ENCODE measurements around the gene TPM4.

The TPM4 gene

GRCh38 chr19:16136185-16136999, 60.1 kb downstream of the TPM4 start:
- TF ChIP-seq USF1 (IDR thresholded peaks at IDR 0.05) (no peak), EP300 (IDR thresholded peaks at IDR 0.05; ENCODE audit: borderline replicate concordance) (no peak), TCF12 (IDR thresholded peaks at IDR 0.05; ENCODE audit: low read depth) (no peak), YY1 (IDR thresholded peaks at IDR 0.05; ENCODE audit: low read depth) (no peak), FOXM1 (IDR thresholded peaks at IDR 0.05; ENCODE audit: borderline replicate concordance, low read depth) (no peak), CEBPB (IDR thresholded peaks at IDR 0.05) (no peak), MAX (IDR thresholded peaks at IDR 0.05) (peak; percentile 30; the same call in 1 of the 2 replicates), CREB1 (IDR thresholded peaks at IDR 0.05; ENCODE audit: low read depth) (no peak)

- TF ChIP-seq EP300 (IDR thresholded peaks at IDR 0.05; ENCODE audit: borderline replicate concordance) (no peak), TAF1 (IDR thresholded peaks at IDR 0.05; ENCODE audit: low read depth) (no peak), FOXM1 (IDR thresholded peaks at IDR 0.05; ENCODE audit: borderline replicate concordance, low read depth) (no peak), CREB1 (IDR thresholded peaks at IDR 0.05; ENCODE audit: low read depth) (no peak), EGR1 (IDR thresholded peaks at IDR 0.05) (no peak), USF1 (IDR thresholded peaks at IDR 0.05) (no peak), MAX (IDR thresholded peaks at IDR 0.05) (no peak), TEAD4 (IDR thresholded peaks at IDR 0.05) (no peak)
Measured at GRCh38 chr19:16139752-16140151, 63.5 kb downstream of the TPM4 start.

- no peak for TF ChIP-seq FOXM1 (IDR thresholded peaks at IDR 0.05; ENCODE audit: borderline replicate concordance, low read depth)
- no peak for TF ChIP-seq CREB1 (IDR thresholded peaks at IDR 0.05; ENCODE audit: low read depth)
- TF ChIP-seq TAF1 (IDR thresholded peaks at IDR 0.05; ENCODE audit: low read depth) = no peak
- no peak for TF ChIP-seq REST (IDR thresholded peaks at IDR 0.05; ENCODE audit: low read depth)
- TF ChIP-seq MAX (IDR thresholded peaks at IDR 0.05) = no peak
- no peak for TF ChIP-seq RAD21 (IDR thresholded peaks at IDR 0.05; ENCODE audit: low read depth)
- TF ChIP-seq EGR1 (IDR thresholded peaks at IDR 0.05) = no peak
- no peak for TF ChIP-seq CEBPB (IDR thresholded peaks at IDR 0.05)
- no peak for TF ChIP-seq YY1 (IDR thresholded peaks at IDR 0.05; ENCODE audit: low read depth)
- no peak for TF ChIP-seq USF1 (IDR thresholded peaks at IDR 0.05)
- no peak for TF ChIP-seq TCF12 (IDR thresholded peaks at IDR 0.05; ENCODE audit: low read depth)
- no peak for TF ChIP-seq NFIC (IDR thresholded peaks at IDR 0.05)
- no peak for TF ChIP-seq EP300 (IDR thresholded peaks at IDR 0.05; ENCODE audit: borderline replicate concordance)
Measured at GRCh38 chr19:16141043-16141442, 64.7 kb downstream of the TPM4 start.

- TF ChIP-seq MAX (IDR thresholded peaks at IDR 0.05) = no peak
- no peak for TF ChIP-seq RAD21 (IDR thresholded peaks at IDR 0.05; ENCODE audit: low read depth)
Measured at GRCh38 chr19:16142032-16142580, 65.8 kb downstream of the TPM4 start.

GRCh38 chr19:16143399-16144215, 67.3 kb downstream of the TPM4 start, which contains the start of gene HSH2D:
TSS of gene HSH2D (plus strand) at chr19:16143685. CDS start at chr19:16148751, 5,066 bp downstream.
- TF ChIP-seq RAD21 (IDR thresholded peaks at IDR 0.05; ENCODE audit: low read depth) = no peak
- no peak for TF ChIP-seq TCF12 (IDR thresholded peaks at IDR 0.05; ENCODE audit: low read depth)
- TF ChIP-seq ZBTB7A (IDR thresholded peaks at IDR 0.05; ENCODE audit: low read depth) = 0 out of 2 replicates have a peak, but pooled peaks have one; percentile 44
- no peak for TF ChIP-seq REST (IDR thresholded peaks at IDR 0.05; ENCODE audit: low read depth)
- TF ChIP-seq CEBPB (IDR thresholded peaks at IDR 0.05) = no peak
- TF ChIP-seq USF1 (IDR thresholded peaks at IDR 0.05) = no peak
- TF ChIP-seq CREB1 (IDR thresholded peaks at IDR 0.05; ENCODE audit: low read depth) = no peak
- TF ChIP-seq MAX (IDR thresholded peaks at IDR 0.05) = peak; percentile 36; the same call in 1 of the 2 replicates
